HG02623 (cell line): ENCODE measurements around the gene MOGAT3.
A peak's percentile ranks its signal among the peaks of the same experiment; 100 is the strongest.

ENCODE experiments used
- ATAC-seq: cut with Tn5 transposase; IDR thresholded peaks from one replicate; pipeline ENCODE4 v1.9.1; 2021; ENCODE audit warnings: moderate library complexity; ENCODE audit not compliant: unreplicated experiment

MOGAT3 gene

GRCh38 chr7:101173752-101174244 lies 27.0 kb downstream of the MOGAT3 start:
- ATAC-seq = no peak

DNA sequence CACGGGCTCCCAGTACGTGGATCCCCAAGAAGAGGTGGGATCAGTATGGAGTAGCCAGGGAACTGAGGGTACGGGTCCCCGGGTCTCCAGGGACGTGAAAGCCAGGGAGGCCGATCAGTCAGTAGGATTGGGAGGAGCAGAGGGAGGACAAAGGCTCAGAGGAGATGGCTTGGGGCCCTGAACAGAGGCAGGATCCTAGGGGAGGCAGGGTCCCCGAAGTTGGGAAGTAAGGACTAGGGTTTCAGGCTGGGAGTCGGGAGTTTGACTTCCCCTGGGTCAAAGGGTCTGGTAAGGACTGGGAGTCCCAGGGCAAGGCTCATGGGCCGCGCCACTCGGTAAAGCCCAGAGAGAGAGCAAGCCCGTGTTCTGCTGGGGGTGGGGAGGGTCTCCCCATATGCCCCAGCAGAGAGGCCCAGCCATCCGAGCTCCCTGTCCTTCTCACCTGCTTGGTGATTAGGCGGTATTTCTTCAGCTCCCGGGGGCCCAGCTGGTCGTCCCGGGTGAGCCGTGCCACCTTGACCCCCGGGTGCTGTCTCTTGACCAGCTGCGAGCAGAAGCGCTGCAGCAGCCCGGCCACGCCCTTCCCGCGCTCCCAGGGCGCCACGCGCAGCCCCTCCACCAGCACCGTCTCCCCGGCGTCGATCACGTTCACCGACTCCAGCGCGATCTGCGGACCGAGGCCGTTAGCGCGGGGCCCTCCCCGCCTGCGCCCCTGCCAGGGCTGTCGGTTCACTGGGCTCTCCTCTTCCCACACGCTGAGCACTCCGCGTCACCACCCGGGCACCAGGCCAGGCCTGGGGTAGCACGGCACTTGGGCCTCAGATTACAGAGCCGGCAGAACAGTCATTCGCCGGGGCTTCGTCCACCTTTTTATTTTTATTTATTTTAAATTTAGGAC lies 27.7 kb downstream of the MOGAT3 start:
- no peak for ATAC-seq

DNA sequence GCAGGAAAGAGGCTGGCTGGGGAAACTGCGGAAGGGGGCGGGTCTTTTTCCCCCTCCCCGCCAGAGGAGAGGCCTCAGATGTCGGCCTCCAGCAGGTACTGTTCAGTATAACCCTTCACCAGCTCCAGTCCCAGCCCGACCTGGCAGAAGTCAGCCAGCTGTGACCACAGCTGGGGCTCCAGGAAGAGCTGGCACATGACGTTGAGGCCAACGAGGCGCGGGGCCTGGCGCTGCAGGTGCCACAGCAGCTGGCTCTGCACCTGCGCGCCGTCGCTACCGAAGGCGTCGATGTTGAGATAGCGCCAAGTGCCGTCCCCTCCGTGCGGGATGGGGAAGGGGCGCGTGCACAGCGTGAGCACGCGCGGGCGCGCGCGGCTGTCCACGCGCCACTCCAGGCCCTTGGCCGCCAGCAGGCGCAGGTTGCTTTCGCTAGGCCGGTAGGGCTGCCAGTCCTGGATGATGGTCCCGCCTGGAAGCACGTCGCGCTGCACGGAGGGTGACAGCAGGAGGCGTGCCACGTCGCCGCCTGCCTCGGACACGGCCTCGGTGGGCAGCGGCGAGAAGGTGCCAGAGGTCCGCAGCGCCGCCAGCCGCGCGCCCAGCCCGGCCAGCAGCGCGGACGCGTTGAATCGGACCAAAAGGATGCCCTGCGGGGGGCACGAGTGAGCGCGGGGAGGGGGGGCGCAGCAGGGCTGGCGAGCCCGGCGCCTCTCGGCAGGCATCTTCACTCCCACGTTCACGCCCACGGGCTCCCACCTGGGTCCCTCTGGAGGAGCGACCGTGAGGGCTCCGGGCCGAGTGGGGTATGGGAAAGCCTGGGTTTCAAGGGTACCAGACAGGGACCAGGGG lies 28.6 kb downstream of the MOGAT3 start:
- ATAC-seq = no peak

GRCh38 chr7:101171442-101171837 lies 29.4 kb downstream of the MOGAT3 start:
- no peak for ATAC-seq

DNA sequence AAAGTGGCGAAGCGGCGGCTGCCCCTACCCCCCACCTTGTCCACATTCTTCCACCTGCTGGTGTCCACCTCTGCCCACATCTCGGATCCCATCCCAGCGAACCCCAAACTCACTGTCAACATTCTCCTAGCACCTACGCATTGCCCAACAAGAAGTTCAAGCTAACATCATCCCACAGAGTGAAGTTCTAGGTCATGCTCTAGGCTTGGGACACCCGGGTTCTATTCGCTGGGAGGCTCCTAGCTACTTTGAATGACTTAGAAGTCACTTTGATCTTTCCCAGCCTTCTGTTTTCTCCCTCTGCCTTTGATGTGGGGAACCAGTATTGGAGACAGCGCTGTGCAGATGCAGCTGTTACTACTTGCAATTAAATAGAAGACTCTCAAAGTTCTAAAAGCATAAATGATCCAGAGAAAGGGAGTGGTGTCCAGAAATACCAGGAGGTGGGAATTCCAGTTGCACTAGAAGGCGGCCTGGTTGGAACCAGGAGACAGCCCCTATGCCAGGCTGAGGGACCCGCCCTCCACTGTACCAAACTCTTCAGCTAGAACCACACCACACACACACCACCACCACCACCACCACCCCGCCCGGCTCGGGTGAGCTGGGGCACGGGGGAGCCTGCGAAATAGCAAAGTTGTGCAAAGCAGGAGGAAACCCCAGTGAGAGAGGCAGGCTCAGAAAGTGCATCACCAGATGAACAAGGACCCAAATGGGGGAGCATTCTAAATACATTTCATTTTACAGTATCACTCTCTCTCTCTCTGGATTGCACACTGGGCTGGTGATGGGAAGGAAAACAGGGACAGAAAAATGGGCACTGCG lies 30.0 kb downstream of the MOGAT3 start:
- ATAC-seq = no peak

DNA sequence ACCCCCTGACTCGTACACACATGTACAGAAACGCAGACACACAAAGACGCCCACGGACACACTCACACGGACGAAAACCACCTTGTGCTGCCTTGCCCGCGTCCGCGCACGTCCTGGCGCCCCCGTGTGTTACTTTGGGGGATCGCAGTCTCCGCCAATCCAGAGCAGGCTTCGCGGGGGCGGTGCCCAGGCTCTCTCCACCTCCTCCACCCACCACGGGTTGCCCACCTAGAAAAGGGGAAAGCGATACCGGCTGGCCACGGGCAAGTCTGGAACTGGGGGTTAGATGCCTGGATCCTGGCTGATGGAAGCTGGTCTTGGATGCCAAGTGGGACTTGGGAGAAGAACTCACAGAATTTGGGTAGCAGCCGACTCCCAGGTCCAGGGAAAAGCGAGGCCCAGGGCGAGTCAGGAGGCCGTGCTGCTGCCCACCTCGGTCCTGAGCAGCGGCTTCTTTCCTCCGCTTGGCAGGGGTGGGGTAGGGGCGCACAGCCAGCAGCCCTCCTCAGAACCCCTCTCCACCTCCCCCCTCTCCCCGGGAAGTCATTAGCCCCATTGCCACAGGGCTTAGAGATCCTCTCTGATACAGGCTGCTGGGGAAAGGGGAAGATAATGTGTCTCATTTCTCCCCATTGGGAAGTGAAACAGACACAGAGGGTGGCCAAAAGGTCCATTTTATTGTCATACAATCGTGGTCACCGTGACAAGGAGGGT lies 30.8 kb downstream of the MOGAT3 start:
- no peak for ATAC-seq

GRCh38 chr7:101169110-101169837 lies 31.6 kb downstream of the MOGAT3 start:
- ATAC-seq = no peak

DNA sequence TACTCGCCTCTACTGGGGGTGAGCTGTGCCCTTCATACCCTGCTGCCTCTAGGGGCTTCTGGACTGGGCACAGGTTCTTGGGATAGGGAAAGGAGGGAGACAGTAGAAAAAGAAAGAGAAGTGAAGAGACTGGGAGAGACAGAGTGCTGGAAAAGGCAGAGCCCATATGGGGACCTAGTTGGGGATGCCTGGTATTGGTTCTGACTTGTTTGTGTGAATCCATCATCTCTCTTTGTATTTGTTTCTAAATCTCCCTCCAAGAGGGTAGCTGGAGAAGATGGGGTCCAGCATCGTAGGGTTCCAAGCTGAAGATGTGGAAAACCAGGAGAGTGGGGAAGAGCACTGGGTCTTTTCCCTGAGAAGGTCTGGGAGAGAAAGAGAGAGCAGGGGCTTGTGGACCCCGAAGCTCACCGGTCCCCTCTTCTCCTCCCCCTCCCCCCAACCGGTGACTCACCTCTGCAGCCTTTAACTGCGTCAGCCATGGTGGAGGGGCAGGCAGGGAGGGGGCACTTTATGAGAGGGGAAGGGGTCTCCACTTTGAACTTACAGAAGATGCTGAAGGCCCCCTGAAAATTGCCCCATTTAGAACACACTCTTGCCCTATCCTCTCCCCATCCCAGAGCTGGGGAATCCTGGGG lies 32.3 kb downstream of the MOGAT3 start:
- no peak for ATAC-seq

- ATAC-seq = no peak
Observed at GRCh38 chr7:101167645-101168411, 33.0 kb downstream of the MOGAT3 start.

- ATAC-seq = no peak
Observed at GRCh38 chr7:101166909-101167644, 33.8 kb downstream of the MOGAT3 start.

DNA sequence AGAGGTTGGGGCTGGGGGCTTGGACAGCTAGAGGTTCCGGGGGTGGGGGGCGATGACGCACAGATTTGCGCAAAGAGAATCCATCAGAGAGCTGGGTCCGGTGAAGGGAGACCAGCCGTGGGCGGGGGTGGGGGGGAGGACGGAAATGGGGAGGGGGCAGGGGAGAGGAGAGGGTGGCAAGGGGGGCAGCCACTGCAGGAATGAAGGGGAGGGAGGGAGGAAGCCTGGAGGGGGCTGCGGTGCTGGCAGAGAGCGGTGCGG lies 34.3 kb downstream of the MOGAT3 start:
- no peak for ATAC-seq

DNA sequence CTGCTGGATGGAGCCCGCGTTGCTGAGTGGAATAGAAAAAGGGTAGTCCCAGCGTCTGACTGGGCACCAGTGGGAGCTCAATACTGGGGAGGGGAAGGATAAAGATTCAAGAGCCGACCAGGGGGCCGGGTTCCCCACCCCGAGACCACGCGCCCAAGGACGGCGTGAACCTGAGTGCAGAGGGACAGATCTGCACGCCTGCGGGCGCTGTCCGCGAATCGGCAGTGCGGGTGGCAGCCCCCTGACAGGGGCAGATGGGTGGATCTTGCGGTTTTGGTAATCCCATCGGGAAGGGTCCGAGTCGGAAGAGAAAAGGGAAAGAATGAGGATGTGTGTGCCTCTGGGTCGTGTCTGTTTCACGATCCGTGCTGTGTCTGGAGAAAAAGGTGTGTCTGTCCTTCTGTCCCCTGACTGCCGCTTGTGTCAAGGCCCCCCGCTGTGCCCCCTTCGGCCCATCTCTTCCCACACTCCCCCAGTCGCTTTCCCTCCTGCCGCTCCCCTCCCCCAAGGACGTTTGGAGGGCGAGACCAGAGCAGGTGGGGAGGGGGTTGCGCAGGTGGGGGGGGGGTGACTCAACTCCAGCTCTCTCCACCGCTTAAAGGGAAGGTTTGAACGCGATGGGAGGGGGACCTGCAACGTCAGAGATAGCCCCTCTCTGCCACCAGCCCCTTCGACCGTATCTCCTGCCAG lies 34.7 kb downstream of the MOGAT3 start:
- ATAC-seq = no peak

- ATAC-seq = peak; percentile 64
Observed at GRCh38 chr7:101165075-101165957, 35.5 kb downstream of the MOGAT3 start, which contains the start of gene VGF. TSS of gene VGF (minus strand) at chr7:101165569. CDS start at chr7:101164843, 726 bp downstream.

- ATAC-seq = no peak
Observed at GRCh38 chr7:101164071-101164840, 36.6 kb downstream of the MOGAT3 start.

DNA sequence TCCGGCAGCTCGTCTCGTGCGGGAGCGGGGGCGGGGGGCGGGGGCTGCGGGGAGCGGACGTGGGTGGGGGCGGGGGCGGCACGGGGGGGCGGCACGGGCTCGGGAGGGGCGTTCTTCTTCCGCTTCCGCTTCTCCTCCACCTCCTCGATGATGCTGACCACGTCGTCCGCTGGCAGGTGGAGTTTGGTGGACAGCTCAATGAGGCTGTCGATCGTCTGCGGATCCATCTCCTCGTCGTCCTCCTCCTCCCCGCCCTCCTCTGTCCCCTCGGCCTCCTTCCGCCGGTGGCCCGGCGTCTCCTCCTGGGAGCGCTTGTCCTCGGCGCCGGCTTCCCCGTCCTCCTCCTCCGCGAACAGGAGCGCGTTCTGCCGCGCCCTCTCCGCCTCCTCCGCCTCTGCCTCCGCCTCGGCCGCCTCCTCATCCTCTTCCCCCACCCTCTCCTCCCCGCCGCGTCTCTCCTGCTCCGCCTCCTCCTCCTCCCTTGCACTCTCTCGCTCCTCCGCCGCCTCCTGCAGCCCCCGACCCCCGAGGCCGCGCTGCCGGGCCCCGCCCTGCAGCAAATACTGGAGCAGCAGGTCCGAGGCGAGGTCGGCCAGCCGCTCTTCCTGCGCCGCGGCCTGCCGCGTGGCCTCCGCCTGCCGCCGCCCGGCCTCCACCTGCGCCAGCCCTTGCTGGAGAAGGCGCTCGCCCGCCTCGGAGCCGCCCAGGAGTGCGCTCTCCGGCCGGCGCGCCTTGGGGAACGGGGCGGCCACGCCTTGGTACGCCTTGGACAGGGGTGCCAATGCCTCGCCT lies 37.4 kb downstream of the MOGAT3 start:
- ATAC-seq = no peak
